ENCODE results near the gene MFRP. TPM values are rescaled to one million over a fixed set of nuclear protein-coding genes. Genes with fewer than 3 reads are reported as not detected.
A peak's percentile ranks its signal among the peaks of the same experiment; 100 is the strongest.

The MFRP gene
- total RNA-seq, 1 experiment from 2014 or later: not detected

GRCh38 chr11:119361056-119361787 is 14.7 kb upstream of the MFRP start:
- TF ChIP-seq TCF7L2 (IDR thresholded peaks at IDR 0.05; ENCODE audit: low read depth, low read length) (no peak), POLR2AphosphoS5 (IDR thresholded peaks at IDR 0.05; ENCODE audit: low read depth, low read length) (no peak), CTCF (IDR thresholded peaks at IDR 0.05) (no peak), SIN3A (IDR thresholded peaks at IDR 0.05; ENCODE audit: borderline replicate concordance, insufficient read depth, low read depth, low read length) (no peak)
- TF ChIP-seq, protein P1, sequence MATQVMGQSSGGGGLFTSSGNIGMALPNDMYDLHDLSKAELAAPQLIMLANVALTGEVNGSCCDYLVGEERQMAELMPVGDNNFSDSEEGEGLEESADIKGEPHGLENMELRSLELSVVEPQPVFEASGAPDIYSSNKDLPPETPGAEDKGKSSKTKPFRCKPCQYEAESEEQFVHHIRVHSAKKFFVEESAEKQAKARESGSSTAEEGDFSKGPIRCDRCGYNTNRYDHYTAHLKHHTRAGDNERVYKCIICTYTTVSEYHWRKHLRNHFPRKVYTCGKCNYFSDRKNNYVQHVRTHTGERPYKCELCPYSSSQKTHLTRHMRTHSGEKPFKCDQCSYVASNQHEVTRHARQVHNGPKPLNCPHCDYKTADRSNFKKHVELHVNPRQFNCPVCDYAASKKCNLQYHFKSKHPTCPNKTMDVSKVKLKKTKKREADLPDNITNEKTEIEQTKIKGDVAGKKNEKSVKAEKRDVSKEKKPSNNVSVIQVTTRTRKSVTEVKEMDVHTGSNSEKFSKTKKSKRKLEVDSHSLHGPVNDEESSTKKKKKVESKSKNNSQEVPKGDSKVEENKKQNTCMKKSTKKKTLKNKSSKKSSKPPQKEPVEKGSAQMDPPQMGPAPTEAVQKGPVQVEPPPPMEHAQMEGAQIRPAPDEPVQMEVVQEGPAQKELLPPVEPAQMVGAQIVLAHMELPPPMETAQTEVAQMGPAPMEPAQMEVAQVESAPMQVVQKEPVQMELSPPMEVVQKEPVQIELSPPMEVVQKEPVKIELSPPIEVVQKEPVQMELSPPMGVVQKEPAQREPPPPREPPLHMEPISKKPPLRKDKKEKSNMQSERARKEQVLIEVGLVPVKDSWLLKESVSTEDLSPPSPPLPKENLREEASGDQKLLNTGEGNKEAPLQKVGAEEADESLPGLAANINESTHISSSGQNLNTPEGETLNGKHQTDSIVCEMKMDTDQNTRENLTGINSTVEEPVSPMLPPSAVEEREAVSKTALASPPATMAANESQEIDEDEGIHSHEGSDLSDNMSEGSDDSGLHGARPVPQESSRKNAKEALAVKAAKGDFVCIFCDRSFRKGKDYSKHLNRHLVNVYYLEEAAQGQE (IDR thresholded peaks at IDR 0.05; ENCODE audit: insufficient read depth in 1 of 2, low read depth in 2 of 2, low read length in 1 of 2): no peak
- in situ Hi-C loops (cut with HindIII; ENCODE audit: low pct_unique_long_range_greater_than_20kb, low sequenced_read_pairs): no loop called here
- H3K4me1 ChIP-seq (ENCODE audit: control insufficient read depth, insufficient read depth, low read length): peaks cover 28% of the 10 kb centered on the region
- ChIA-PET POLR2A (no interaction called here), CTCF (interaction anchor here (0.6 to 1.8 kb wide), 6 partner anchors 15 to 165 kb away, joined by 3 to 8 read pairs (median 4); no protein-coding TSS in a partner anchor)
- no peak overlapping the region for H3K4me3 ChIP-seq (ENCODE audit: low read depth in 2 of 2, low read length in 2 of 2)
- ATAC-seq: peak; percentile 74
- no TSS peak for BruUV-seq (replicated peaks)
- no peaks in the 10 kb centered on the region for H3K36me3 ChIP-seq (ENCODE audit: control insufficient read depth, insufficient read depth, low read length)
- peak; percentile 88 for DNase-seq (ENCODE audit: low read depth, low spot score)
- peaks cover 3% of the 10 kb centered on the region; the same call in 1 of the 2 replicates for H3K27me3 ChIP-seq (ENCODE audit: control insufficient read depth, insufficient read depth, low read length)
- intact Hi-C loops (cut with micrococcal nuclease; ENCODE audit: unreplicated experiment): no loop called here
- no peak overlapping the region for H3K27ac ChIP-seq (ENCODE audit: low read length)
- H3K9me3 ChIP-seq (ENCODE audit: control insufficient read depth, insufficient read depth, low read depth, low read length): no peaks in the 10 kb centered on the region

DNA sequence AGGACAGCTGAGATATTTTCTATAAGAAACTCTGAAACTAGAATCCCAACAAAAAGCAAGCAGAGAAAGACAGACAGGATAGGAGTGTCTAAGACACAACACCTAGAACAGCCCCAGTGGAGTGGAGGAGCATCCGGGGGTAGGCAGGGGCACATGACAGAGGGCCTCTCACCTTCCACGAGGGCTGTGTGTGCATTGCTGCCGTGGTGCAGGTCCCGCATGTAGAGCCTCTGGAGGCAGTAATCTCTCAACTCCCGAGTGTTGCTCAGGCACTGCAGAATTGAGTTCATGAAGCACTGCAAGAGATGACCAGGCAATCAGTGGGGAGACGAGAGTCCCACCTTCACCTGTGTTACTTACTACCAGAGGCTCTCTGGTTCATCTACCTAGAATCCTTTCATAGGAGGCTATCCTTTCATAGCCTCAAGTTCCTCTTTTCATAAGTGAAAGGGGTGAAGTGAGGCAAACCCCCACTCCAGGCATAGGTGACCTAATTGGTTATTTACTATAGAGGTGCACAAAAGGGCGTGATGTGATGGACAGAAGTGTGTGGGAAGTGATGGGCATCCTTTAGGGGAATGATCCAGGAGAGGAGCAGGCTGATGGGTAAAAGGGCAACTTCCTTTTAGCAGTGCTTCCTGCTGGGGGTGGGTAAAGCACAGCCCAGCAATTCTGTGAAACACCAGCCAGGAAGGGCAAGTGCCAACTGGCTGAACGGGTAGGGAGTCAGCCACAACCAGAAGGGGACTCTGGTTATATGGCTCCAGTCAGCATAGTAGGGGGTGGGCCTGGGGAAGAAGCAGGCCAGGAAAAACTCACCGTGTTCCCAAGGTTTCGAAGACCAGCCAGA is 13.1 kb upstream of the MFRP start:
- TF ChIP-seq TCF7L2 (IDR thresholded peaks at IDR 0.05; ENCODE audit: low read depth, low read length): no peak
- Histone ChIP-seq H3K4me3 (ENCODE audit: low read depth in 2 of 2, low read length in 2 of 2) (no peak overlapping the region), H3K27me3 (ENCODE audit: control insufficient read depth, insufficient read depth, low read length) (peaks cover 1% of the 10 kb centered on the region; the same call in 1 of the 2 replicates), H3K9me3 (ENCODE audit: control insufficient read depth, insufficient read depth, low read depth, low read length) (no peaks in the 10 kb centered on the region), H3K27ac (ENCODE audit: low read length) (no peak overlapping the region), H3K4me1 (ENCODE audit: control insufficient read depth, insufficient read depth, low read length) (peaks cover 25% of the 10 kb centered on the region), H3K36me3 (ENCODE audit: control insufficient read depth, insufficient read depth, low read length) (no peaks in the 10 kb centered on the region)
- intact Hi-C loops (cut with micrococcal nuclease; ENCODE audit: unreplicated experiment): no loop called here
- ChIA-PET CTCF (no interaction called here), POLR2A (no interaction called here)
- in situ Hi-C loops (cut with HindIII; ENCODE audit: low pct_unique_long_range_greater_than_20kb, low sequenced_read_pairs): no loop called here
- DNase-seq (ENCODE audit: low read depth, low spot score): no peak
- no peak for ATAC-seq
- no TSS peak for BruUV-seq (replicated peaks)
